HG03064 (cell line): ENCODE data around the gene TSPO2.

Experiments
- ATAC-seq: cut with Tn5 transposase; IDR thresholded peaks from one replicate; pipeline ENCODE4 v1.9.1; 2021; ENCODE audit warnings: low read depth; ENCODE audit not compliant: unreplicated experiment

Gene TSPO2

GRCh38 chr6:41049955-41050354 is 7.7 kb downstream of the TSPO2 start:
- no peak for ATAC-seq

- ATAC-seq, result no peak
Observed at GRCh38 chr6:41050536-41050935, 8.3 kb downstream of the TSPO2 start.

GRCh38 chr6:41051873-41052272 is 9.6 kb downstream of the TSPO2 start:
- ATAC-seq, result no peak

GRCh38 chr6:41053041-41053440 is 10.8 kb downstream of the TSPO2 start, which contains the start of gene APOBEC2:
Gene APOBEC2 (plus strand): TSS chr6:41053202. CDS start chr6:41053348, 146 bp downstream.
- no peak for ATAC-seq

GRCh38 chr6:41054511-41054910 is 12.2 kb downstream of the TSPO2 start:
- ATAC-seq, result no peak

- ATAC-seq, result no peak
Observed at GRCh38 chr6:41055149-41055548, 12.9 kb downstream of the TSPO2 start.

- ATAC-seq, result no peak
Observed at GRCh38 chr6:41056768-41057490, 14.7 kb downstream of the TSPO2 start.

- no peak for ATAC-seq
Observed at GRCh38 chr6:41058783-41059181, 16.5 kb downstream of the TSPO2 start.

GRCh38 chr6:41059556-41059955 is 17.3 kb downstream of the TSPO2 start:
- ATAC-seq, result no peak

- no peak for ATAC-seq
Observed at GRCh38 chr6:41061196-41061726, 19.0 kb downstream of the TSPO2 start.

- ATAC-seq, result no peak
Observed at GRCh38 chr6:41062056-41062455, 19.8 kb downstream of the TSPO2 start.

GRCh38 chr6:41063884-41064285 is 21.6 kb downstream of the TSPO2 start:
- no peak for ATAC-seq

- no peak for ATAC-seq
Observed at GRCh38 chr6:41064841-41065240, 22.6 kb downstream of the TSPO2 start.

GRCh38 chr6:41065550-41066026 is 23.3 kb downstream of the TSPO2 start:
- no peak for ATAC-seq

- no peak for ATAC-seq
Observed at GRCh38 chr6:41066867-41067304, 24.6 kb downstream of the TSPO2 start.

GRCh38 chr6:41071501-41071922 is 29.2 kb downstream of the TSPO2 start:
- no peak for ATAC-seq

- peak; percentile 53 for ATAC-seq
Observed at GRCh38 chr6:41071923-41072835, 29.9 kb downstream of the TSPO2 start, which contains the start of gene OARD1. Gene OARD1 (minus strand): TSS chr6:41072356. CDS start chr6:41071634, 722 bp downstream.

GRCh38 chr6:41072836-41073202 is 30.6 kb downstream of the TSPO2 start, which contains the start of gene NFYA:
Gene NFYA (plus strand): TSS chr6:41072974. CDS start chr6:41079090, 6,116 bp downstream.
- ATAC-seq, result peak; percentile 53

GRCh38 chr6:41073203-41073967 is 31.1 kb downstream of the TSPO2 start:
- ATAC-seq, result peak; percentile 33
